ENCODE data around the gene PBXIP1. TPM values are rescaled to one million over a fixed set of nuclear protein-coding genes. Genes with fewer than 3 reads are reported as not detected.

PBXIP1 gene

GRCh38 chr1:154896771-154897286, 59.1 kb downstream of the PBXIP1 start:
- Histone ChIP-seq H2AFZ (ENCODE audit: low read depth, low read length) (no peak overlapping the region), H2BK120ac (ENCODE audit: low read depth, low read length) (no peak overlapping the region), H2BK12ac (ENCODE audit: low read length in 2 of 2) (no peak overlapping the region), H3K18ac (ENCODE audit: low read depth in 1 of 2, low read length in 2 of 2) (no peak overlapping the region), H3K79me1 (replicated peaks; ENCODE audit: low read length, poor library complexity, severe bottlenecking) (no peaks in the 10 kb centered on the region), H2BK15ac (ENCODE audit: low read depth, poor library complexity, severe bottlenecking) (peak overlapping the region; percentile 63), H3K9me3 (ENCODE audit: control insufficient read depth, low read length) (no peaks in the 10 kb centered on the region), H3K4me2 (ENCODE audit: low read length, poor library complexity, severe bottlenecking) (no peak overlapping the region), H3K9ac (ENCODE audit: low read length) (no peak overlapping the region), H3K27me3 (ENCODE audit: control insufficient read depth in 1 of 2, insufficient read depth in 1 of 2, low read length in 2 of 2) (peaks cover 11 to 33% of the 10 kb centered on the region in 2 experiments), H3K14ac (ENCODE audit: low read length in 2 of 2) (peak overlapping the region in 1 of 2 experiments; percentile 65), H3K27ac (ENCODE audit: low read length, poor library complexity, severe bottlenecking) (no peak overlapping the region), H3K23ac (ENCODE audit: low read length in 2 of 2) (no peak overlapping the region), H3K4me1 (ENCODE audit: control insufficient read depth, insufficient read depth, low read depth, low read length) (no peaks in the 10 kb centered on the region), H3K36me3 (ENCODE audit: control insufficient read depth in 1 of 2, insufficient read depth in 2 of 2, low read depth in 1 of 2, low read length in 2 of 2) (no peaks in the 10 kb centered on the region), H3K4me3 (ENCODE audit: insufficient read depth in 1 of 2, low read depth in 1 of 2, low read length in 2 of 2) (no peak overlapping the region), H2BK5ac (ENCODE audit: low read depth, low read length, poor library complexity, severe bottlenecking) (no peak overlapping the region), H2AK5ac (ENCODE audit: low read length, severe bottlenecking) (no peak overlapping the region), H3K4ac (ENCODE audit: low read depth in 1 of 2, low read length in 2 of 2) (no peak overlapping the region), H4K8ac (ENCODE audit: low read length) (no peak overlapping the region), H4K91ac (ENCODE audit: low read length) (peak overlapping the region; percentile 72)
- WGBS: 86% methylated on average over 10 of the region's 10 CpGs
- no peak for DNase-seq

- Histone ChIP-seq H2BK15ac (ENCODE audit: low read depth, poor library complexity, severe bottlenecking) (no peak overlapping the region), H3K36me3 (ENCODE audit: control insufficient read depth in 1 of 2, insufficient read depth in 2 of 2, low read depth in 1 of 2, low read length in 2 of 2) (no peaks in the 10 kb centered on the region)
- 45% methylated on average over 7 of the region's 7 CpGs for WGBS
Measured at GRCh38 chr1:154895798-154896197, 60.1 kb downstream of the PBXIP1 start.

More at GRCh38 chr1:154895798-154896197, 60.1 kb downstream of the PBXIP1 start:
- Histone ChIP-seq H2BK12ac (ENCODE audit: low read length in 2 of 2) (no peak overlapping the region), H3K79me1 (replicated peaks; ENCODE audit: low read length, poor library complexity, severe bottlenecking) (no peaks in the 10 kb centered on the region), H4K91ac (ENCODE audit: low read length) (no peak overlapping the region), H4K8ac (ENCODE audit: low read length) (no peak overlapping the region), H3K4me1 (ENCODE audit: control insufficient read depth, insufficient read depth, low read depth, low read length) (no peaks in the 10 kb centered on the region), H3K14ac (ENCODE audit: low read length in 2 of 2) (no peak overlapping the region), H3K18ac (ENCODE audit: low read depth in 1 of 2, low read length in 2 of 2) (peak overlapping the region in 1 of 2 experiments; percentile 33), H2BK120ac (ENCODE audit: low read depth, low read length) (peak overlapping the region; percentile 34), H3K9ac (ENCODE audit: low read length) (no peak overlapping the region), H3K27me3 (ENCODE audit: control insufficient read depth in 1 of 2, insufficient read depth in 1 of 2, low read length in 2 of 2) (peaks cover 11 to 37% of the 10 kb centered on the region in 2 experiments), H2BK5ac (ENCODE audit: low read depth, low read length, poor library complexity, severe bottlenecking) (no peak overlapping the region), H3K23ac (ENCODE audit: low read length in 2 of 2) (no peak overlapping the region), H3K4ac (ENCODE audit: low read depth in 1 of 2, low read length in 2 of 2) (no peak overlapping the region), H2AFZ (ENCODE audit: low read depth, low read length) (no peak overlapping the region), H3K4me3 (ENCODE audit: insufficient read depth in 1 of 2, low read depth in 1 of 2, low read length in 2 of 2) (no peak overlapping the region), H3K4me2 (ENCODE audit: low read length, poor library complexity, severe bottlenecking) (no peak overlapping the region), H3K9me3 (ENCODE audit: control insufficient read depth, low read length) (no peaks in the 10 kb centered on the region), H3K27ac (ENCODE audit: low read length, poor library complexity, severe bottlenecking) (no peak overlapping the region), H2AK5ac (ENCODE audit: low read length, severe bottlenecking) (no peak overlapping the region)
- no peak for DNase-seq

Small RNAs within 50 kb of the gene (small RNA-seq; reads per million reads assigned to genes)
- gene MIR4258 (ENCODE audit: low read depth): not detected
- not detected for gene RF00017 (ENCODE audit: low read depth)

Measured in mesenchymal stem cell (in vitro differentiated cells and primary cell).